ENCODE results near the gene ITM2C. TPM values are rescaled to one million over a fixed set of nuclear protein-coding genes. Genes with fewer than 3 reads are reported as not detected.
A peak's percentile ranks its signal among the peaks of the same experiment; 100 is the strongest.

ITM2C gene
- total and polyA plus RNA-seq, 9 of the 15 experiments (the other 6 are each of a cell fraction or from before 2014, with no cell fraction given) = 0.49 to 58.8 (median 21.5) TPM

GRCh38 chr2:230910546-230911177 is 45.9 kb downstream of the ITM2C start:
- ChIA-PET POLR2A (no interaction called here), CTCF (ENCODE audit: low intra/inter-chr PET ratio) (no interaction called here)
- no peaks in the 10 kb centered on the region for H3K9me1 ChIP-seq (ENCODE audit: control insufficient read depth, insufficient read depth, low read length)
- peak overlapping the region; percentile 5; the same call in 1 of the 2 replicates for H2AFZ ChIP-seq (ENCODE audit: low read depth, low read length)
- no peaks in the 10 kb centered on the region; the same call in 2 of the 3 replicates for H3K36me3 ChIP-seq (ENCODE audit: control insufficient read depth, insufficient read depth, low read length)
- BruUV-seq (replicated peaks) = no TSS peak
- no peaks in the 10 kb centered on the region for H3K9me3 ChIP-seq (replicated peaks; ENCODE audit: control insufficient read depth, insufficient read depth, low read depth, low read length)
- in situ Hi-C loops (cut with MboI) = no loop called here
- H3K9ac ChIP-seq (ENCODE audit: insufficient read depth in 1 of 2, low read depth in 2 of 2, low read length in 2 of 2) = no peak overlapping the region
- H3K27ac ChIP-seq (ENCODE audit: extremely low read depth, low read depth, low read length) = no peak overlapping the region; the same call in 2 of the 3 replicates
- no peaks in the 10 kb centered on the region for H4K20me1 ChIP-seq (replicated peaks; ENCODE audit: control insufficient read depth, insufficient read depth, low read length)
- 45% methylated on average over 11 of the region's 13 CpGs for WGBS (ENCODE audit: insufficient coverage, low coverage, missing lambda C conversion rate)
- FAIRE-seq (peak; percentile 93), DNase-seq (ENCODE audit: extremely low read depth in 1 of 4, low spot score in 3 of 4) (peak in 3 of 4 experiments; percentile 26 to 50 (median 46)), ATAC-seq (no peak)
- no peaks in the 10 kb centered on the region for H3K79me2 ChIP-seq (ENCODE audit: control insufficient read depth, insufficient read depth, low read length)
- H3K27me3 ChIP-seq (ENCODE audit: control insufficient read depth in 2 of 2, insufficient read depth in 2 of 2, low read length in 2 of 2) = no peaks in the 10 kb centered on the region
- intact Hi-C loops (cut with micrococcal nuclease) = no loop called here
- no peak overlapping the region for H3K4me3 ChIP-seq
- H3K4me1 ChIP-seq (replicated peaks in 1 of 2; ENCODE audit: control insufficient read depth in 2 of 2, insufficient read depth in 2 of 2, low read length in 2 of 2) = peaks cover 30 to 52% of the 10 kb centered on the region in 2 experiments
- peak overlapping the region; percentile 1; the same call in 1 of the 2 replicates for H3K4me2 ChIP-seq (ENCODE audit: insufficient read depth, low read length)
- TF ChIP-seq NFIX (CRISPR knock-in tag; IDR thresholded peaks at IDR 0.05; ENCODE audit: low read depth) (no peak), SFPQ (IDR thresholded peaks at IDR 0.05; ENCODE audit: low read depth, low read length) (no peak), NELFE (IDR thresholded peaks at IDR 0.05; ENCODE audit: insufficient read depth, insufficient read length) (no peak), ZKSCAN8 (CRISPR knock-in tag; IDR thresholded peaks at IDR 0.05) (no peak), CBX5 (IDR thresholded peaks at IDR 0.05; ENCODE audit: borderline replicate concordance, low read depth) (no peak), NFE2L1 (tag; IDR thresholded peaks at IDR 0.05; ENCODE audit: borderline replicate concordance, low read depth) (peak; percentile 74), JUN (IDR thresholded peaks at IDR 0.05; ENCODE audit: borderline replicate concordance, low read depth, low read length) (no peak), JUN (CRISPR knock-in tag; IDR thresholded peaks at IDR 0.05; ENCODE audit: borderline replicate concordance) (no peak), SMARCA4 (IDR thresholded peaks at IDR 0.05) (0 out of 2 replicates have a peak, but pooled peaks have one; percentile 18), MCM3 (IDR thresholded peaks at IDR 0.05) (no peak), TFAP4 (CRISPR knock-in tag; IDR thresholded peaks at IDR 0.05; ENCODE audit: borderline replicate concordance) (no peak), HDAC3 (IDR thresholded peaks at IDR 0.05; ENCODE audit: borderline replicate concordance, partially characterized antibody) (no peak), ZBTB17 (CRISPR knock-in tag; IDR thresholded peaks at IDR 0.05) (no peak)
- TF ChIP-seq, protein P1, sequence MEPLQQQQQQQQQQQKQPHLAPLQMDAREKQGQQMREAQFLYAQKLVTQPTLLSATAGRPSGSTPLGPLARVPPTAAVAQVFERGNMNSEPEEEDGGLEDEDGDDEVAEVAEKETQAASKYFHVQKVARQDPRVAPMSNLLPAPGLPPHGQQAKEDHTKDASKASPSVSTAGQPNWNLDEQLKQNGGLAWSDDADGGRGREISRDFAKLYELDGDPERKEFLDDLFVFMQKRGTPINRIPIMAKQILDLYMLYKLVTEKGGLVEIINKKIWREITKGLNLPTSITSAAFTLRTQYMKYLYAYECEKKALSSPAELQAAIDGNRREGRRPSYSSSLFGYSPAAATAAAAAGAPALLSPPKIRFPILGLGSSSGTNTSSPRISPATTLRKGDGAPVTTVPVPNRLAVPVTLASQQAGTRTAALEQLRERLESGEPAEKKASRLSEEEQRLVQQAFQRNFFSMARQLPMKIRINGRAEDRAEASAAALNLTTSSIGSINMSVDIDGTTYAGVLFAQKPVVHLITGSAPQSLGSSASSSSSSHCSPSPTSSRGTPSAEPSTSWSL (CRISPR knock-in tag; IDR thresholded peaks at IDR 0.05; ENCODE audit: borderline replicate concordance) = no peak
- TF ChIP-seq, protein P2, sequence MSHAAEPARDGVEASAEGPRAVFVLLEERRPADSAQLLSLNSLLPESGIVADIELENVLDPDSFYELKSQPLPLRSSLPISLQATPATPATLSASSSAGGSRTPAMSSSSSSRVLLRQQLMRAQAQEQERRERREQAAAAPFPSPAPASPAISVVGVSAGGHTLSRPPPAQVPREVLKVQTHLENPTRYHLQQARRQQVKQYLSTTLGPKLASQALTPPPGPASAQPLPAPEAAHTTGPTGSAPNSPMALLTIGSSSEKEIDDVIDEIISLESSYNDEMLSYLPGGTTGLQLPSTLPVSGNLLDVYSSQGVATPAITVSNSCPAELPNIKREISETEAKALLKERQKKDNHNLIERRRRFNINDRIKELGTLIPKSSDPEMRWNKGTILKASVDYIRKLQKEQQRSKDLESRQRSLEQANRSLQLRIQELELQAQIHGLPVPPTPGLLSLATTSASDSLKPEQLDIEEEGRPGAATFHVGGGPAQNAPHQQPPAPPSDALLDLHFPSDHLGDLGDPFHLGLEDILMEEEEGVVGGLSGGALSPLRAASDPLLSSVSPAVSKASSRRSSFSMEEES (CRISPR knock-in tag; IDR thresholded peaks at IDR 0.05) = no peak
